GM18861 (cell line): Measurements from ENCODE around the gene STRN3.
"Not testable (repeated sequence)": the region's sequence is repeated elsewhere in the genome, so short reads cannot be mapped to it uniquely, and the experiment has no call there.

ENCODE experiments used
- ATAC-seq: cut with Tn5 transposase; IDR thresholded peaks from one replicate; pipeline ENCODE4 v1.9.1; 2021; ENCODE audit not compliant: unreplicated experiment

STRN3 gene, protein sequence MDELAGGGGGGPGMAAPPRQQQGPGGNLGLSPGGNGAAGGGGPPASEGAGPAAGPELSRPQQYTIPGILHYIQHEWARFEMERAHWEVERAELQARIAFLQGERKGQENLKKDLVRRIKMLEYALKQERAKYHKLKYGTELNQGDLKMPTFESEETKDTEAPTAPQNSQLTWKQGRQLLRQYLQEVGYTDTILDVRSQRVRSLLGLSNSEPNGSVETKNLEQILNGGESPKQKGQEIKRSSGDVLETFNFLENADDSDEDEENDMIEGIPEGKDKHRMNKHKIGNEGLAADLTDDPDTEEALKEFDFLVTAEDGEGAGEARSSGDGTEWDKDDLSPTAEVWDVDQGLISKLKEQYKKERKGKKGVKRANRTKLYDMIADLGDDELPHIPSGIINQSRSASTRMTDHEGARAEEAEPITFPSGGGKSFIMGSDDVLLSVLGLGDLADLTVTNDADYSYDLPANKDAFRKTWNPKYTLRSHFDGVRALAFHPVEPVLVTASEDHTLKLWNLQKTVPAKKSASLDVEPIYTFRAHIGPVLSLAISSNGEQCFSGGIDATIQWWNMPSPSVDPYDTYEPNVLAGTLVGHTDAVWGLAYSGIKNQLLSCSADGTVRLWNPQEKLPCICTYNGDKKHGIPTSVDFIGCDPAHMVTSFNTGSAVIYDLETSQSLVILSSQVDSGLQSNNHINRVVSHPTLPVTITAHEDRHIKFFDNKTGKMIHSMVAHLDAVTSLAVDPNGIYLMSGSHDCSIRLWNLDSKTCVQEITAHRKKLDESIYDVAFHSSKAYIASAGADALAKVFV

DNA sequence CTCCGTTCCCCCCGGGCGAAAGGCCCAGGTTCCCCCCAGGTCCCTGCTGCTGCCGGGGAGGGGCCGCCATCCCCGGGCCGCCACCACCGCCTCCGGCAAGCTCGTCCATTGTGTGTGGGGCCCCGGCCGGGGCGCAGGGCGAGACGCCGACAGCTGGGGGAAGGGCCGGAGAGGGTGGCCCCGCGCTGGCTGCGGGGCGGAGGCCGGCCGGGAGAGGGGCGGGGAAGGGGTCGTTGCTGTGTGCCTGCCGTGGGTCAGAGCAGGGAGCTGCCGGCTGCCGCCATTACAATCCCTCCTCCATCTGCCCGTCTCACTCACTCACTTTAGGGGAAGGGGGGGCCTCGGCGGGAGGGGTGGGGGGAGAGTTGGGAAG lies at the start of gene STRN3:
Gene STRN3, minus strand, starts transcription at position 303 of the 373 bp plus-strand sequence. Its CDS starts 194 bp downstream, at position 109.
- ATAC-seq: no peak

- no peak for ATAC-seq
Observed at GRCh38 chr14:31075144-31075543, 49.0 kb upstream of the STRN3 start.

GRCh38 chr14:31071151-31071550 lies 45.0 kb upstream of the STRN3 start:
- ATAC-seq: no peak

DNA sequence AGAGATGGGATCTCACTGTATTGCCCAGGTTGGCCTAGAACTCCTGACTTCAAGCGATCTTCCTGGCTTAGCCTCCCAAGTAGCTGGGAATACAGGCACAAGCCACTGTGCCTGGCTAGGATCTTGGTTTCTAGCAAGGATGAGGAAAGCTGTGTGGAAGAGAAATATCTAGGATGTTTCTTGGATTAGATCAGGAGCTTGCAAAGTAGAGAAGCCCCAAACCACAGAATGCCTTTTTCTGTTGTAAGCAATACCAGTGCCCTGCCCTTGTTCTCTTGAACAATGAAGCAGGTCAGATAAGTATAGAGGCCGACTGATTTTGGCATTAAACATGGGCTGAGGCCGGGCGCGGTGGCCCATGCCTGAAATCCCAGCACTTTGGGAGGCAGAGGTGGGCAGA lies 44.3 kb upstream of the STRN3 start:
- ATAC-seq: no peak

- ATAC-seq: no peak
Observed at GRCh38 chr14:31069343-31069742, 43.2 kb upstream of the STRN3 start.

- peak; percentile 46 for ATAC-seq
Observed at GRCh38 chr14:31068235-31068634, 42.1 kb upstream of the STRN3 start.

DNA sequence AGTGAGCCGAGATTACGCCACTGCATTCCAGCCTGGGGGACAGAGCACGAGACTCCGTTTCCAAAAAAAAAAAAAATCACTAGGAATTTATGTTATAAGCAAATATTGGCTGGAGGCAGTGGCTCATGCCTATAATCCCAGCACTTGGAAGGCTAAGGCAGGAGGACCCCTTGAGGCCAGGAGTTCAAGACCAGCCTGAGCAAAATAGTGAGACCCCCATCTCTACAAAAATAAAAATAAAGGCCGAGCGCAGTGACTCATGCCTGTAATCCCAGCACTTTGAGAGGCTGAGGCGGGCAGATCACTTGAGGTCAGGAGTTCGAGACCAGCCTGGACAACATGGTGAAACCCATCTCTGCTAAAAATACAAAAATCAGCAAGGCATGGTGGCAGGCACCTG lies 36.7 kb upstream of the STRN3 start:
- not testable (repeated sequence) for ATAC-seq

- no peak for ATAC-seq
Observed at GRCh38 chr14:31060253-31060875, 34.2 kb upstream of the STRN3 start.

DNA sequence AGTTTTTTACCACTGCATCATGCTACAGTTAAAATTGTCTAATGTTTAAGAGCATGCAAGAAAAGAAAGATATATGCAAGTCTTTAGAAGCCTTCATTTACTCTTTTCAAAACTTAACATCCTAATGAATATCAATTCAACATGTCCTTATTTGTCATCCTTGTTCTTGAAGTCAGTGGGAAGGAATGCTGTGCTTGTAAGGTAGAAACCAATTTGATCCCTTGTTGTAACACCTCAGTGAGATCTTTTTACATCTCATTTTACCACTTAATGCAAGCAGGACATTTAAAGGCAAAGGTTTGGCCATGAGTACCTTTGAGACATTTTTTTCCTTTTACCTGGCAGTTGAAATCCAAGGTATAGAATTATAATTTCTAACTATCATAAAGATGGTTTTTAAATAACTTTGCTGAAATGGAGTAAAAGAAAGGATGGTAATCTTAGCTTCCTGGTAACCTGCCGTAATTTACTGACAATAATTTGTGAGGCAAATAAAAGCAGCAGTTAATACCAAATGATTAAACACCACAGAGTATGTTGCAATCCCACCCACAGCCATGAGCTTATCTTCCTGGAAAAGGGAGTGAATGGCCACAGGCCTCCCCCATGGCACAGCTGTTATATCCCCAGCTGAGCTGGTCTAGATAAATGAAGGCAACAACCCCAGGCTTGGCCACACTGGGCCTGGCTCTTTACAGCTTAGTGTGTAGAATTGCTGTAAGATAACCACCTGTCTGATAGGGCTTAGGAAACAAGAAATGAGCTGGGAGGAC lies 33.2 kb upstream of the STRN3 start:
- ATAC-seq: no peak

- no peak for ATAC-seq
Observed at GRCh38 chr14:31057701-31058364, 31.7 kb upstream of the STRN3 start.

DNA sequence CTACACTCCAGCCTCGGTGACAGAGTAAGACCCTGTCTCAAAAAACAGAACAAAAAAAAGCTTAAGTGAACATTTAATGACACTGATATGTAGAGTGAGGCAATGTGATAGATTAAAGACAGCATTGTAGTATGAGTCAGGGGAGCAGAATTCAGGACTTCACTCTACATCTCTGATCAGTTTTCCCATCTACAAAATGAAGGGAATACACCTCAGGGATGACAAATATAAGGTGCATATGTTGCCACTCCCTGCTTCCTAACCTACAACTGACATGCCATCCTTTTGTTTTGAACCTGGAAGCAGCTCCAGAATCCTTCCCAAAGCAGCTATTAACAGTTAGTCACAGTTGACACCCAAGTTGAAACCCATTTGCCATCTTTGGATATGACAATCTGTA lies 30.9 kb upstream of the STRN3 start:
- ATAC-seq: no peak

- not testable (repeated sequence) for ATAC-seq
Observed at GRCh38 chr14:31052905-31053586, 26.9 kb upstream of the STRN3 start.

DNA sequence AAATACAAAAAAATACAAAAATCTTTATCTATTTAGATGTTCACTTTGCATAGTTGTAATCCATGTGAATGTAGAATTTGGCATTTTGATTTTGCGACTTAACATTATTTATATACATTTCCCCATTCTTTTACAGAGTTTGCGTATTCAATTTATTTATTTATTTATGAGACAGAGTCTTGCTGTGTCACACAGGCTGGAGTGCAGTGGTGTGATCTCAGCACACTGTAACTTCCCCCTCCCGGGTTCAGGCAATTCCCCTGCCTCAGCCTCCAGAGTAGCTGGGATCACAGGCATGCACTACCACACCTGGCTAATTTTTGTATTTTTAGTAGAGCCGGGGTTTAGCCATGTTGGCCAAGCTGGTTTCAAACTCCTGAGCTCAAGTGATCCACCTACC lies 25.3 kb upstream of the STRN3 start:
- ATAC-seq: no peak

DNA sequence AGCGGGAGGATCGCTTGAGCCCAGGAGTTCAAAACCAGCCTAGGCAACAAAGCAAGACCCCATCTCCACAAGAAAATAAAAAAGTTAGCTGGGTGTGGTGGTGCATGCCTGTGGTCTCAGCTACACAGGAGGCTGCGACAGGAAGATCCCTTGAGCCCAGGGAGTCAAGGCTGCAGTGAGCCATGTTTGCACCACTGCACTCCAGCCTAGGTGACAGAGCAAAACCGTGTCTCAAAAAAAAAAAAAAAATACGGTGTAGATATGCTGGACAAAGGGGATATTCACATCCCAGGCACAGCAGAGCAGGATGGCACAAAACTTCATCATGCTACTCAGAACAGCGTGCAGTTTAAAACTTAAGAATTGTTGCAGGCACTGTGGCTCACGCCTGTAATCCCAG lies 24.8 kb upstream of the STRN3 start:
- no peak for ATAC-seq

DNA sequence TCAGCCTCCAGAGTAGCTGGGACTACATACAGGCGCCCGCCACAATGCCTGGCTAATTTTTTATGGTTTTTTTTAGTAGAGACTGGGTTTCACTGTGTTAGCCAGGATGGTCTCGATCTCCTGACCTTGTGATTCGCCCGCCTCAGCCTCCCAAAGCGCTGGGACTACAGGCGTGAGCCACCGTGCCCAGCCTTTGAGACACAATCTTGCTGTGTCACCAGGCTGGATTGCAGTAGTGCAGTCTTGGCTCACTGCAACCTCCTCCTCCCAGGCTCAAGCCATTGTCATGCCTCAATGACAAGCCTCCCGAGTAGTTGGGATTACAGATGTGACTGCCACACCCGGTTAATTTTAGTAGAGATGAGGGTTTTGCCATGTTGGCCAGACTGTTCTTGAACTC lies 21.3 kb upstream of the STRN3 start:
- ATAC-seq: no peak

GRCh38 chr14:31045501-31046080 lies 19.4 kb upstream of the STRN3 start:
- no peak for ATAC-seq

- ATAC-seq: no peak
Observed at GRCh38 chr14:31043379-31043778, 17.2 kb upstream of the STRN3 start.

DNA sequence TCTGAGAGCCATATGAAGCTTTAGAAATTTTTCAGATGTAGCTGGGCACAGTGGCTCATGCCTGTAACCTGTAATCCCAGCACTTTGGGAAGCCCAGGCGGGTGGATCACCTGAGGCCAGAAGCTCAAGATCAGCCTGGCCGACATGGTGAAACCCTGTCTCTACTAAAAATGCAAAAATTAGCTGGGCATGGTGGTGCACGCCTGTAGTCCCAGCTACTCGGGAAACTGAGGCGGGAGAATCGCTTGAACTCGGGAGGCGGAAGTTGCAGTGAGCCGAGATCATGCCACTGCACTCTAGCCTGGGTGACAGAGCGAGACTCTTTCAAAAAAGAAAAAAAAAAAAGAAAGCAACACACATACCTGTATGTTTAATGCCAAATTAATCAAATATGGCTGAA lies 16.7 kb upstream of the STRN3 start:
- not testable (repeated sequence) for ATAC-seq

DNA sequence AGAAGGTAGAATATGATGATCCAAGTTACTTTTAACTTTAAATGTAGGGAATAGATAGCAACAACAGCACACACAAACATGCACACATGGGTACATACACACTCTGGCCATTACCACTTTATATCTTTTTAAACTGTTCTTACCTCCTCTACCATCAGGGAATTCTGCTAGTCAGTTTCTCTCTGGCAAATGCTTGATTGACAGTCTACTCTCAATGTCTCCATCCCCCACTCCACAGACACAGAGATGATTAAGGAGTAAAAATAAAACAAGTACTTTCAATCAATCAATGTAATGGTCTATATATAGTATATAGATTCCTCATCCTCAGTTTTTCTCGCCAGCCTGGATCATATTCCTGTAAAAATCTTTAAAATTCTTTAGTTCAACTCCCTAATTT lies 16.1 kb upstream of the STRN3 start:
- no peak for ATAC-seq
